ENCODE data around the gene ATP9A.
"Not testable (repeated sequence)": the region's sequence is repeated elsewhere in the genome, so short reads cannot be mapped to it uniquely, and the experiment has no call there.

ATP9A gene

DNA sequence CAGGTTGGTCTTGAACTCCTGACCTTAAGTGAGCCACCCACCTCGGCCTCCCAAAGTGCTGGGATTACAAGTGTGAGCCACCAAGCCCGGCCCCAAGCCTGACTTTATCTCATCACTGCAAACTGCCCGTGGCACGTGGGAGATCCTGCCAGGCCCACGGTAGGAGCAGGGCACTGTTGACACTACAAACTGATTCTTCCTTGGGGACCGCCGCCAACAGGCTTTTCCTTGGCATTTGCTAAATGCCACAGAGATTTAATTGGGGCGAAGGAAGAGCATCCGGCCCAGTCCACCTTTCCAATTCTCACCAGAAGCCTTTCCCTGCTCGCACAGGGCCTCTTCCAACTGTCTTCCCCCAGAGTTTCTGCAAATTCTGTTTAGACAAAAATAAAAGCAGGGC lies 11.0 kb downstream of the ATP9A start:
- no peak for DNase-seq (ENCODE audit: low read depth in 1 of 2, low spot score in 1 of 2)

DNA sequence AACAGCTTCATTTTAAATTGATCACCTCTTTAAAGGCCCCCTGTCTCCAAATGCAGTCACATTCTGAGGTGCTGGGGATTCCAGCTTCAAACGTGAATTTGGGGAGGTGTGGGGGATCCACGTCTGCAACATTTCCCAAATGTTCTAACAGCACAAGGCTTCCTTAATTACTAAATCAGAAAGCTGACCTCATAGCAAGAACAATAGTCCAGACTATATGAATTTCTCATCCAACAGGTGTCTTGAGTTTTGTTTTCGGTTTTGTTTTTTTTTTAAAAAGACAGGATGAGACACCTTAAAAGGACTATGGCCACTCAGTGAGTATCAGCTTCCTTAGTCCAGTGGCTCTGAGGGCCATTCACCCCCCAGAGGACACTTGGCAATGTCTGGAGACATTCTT lies 11.5 kb downstream of the ATP9A start:
- DNase-seq (ENCODE audit: low read depth in 1 of 2, low spot score in 1 of 2): no peak

DNA sequence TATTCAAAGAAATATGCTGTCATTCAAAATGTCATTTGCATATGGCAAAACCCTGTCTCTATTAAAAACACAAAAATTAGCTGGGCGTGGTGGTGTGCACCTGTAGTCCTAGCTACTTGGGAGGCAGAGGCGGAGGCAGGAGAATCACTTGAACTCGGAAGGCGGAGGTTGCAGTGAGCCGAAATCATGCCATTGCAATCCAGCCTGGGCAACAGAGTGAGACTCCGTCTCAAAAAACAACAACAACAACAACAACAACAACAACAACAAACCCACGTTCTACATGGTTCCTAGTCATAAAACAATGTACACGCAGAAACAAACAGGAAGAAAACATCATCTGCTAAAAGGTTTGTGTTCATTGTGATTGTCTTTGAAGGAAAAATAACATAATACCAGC lies 15.0 kb downstream of the ATP9A start:
- not testable (repeated sequence) for DNase-seq (ENCODE audit: low read depth in 1 of 2, low spot score in 1 of 2)

DNA sequence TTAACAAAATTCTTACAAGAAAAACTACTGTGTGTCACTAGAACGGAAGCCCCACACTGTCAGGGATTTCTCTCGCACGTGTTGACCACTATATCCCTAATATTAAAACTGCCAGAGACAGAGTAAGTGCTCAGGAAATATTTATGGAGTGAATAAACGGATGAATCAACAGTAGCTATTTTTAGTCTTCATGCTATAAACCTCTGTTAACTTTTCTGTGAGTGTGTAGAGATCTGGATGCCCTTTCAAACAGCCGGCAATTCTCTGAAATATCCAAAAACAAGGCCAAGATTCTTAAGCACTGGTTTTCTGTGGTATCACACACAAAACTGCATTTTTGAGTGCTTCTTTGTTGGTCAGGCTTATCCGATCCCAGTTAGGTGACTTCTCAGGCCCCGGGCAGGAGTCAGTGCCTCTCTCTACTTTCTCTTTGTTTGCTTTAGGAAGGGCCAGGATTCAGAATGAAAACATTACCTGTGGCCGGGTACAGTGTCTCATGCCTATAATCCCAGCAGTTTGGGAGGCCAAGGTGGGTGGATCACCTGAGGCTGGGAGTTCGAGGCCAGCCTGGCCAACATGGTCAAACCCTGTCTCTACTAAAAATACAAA lies 15.7 kb downstream of the ATP9A start:
- DNase-seq (ENCODE audit: low read depth in 1 of 2, low spot score in 1 of 2): no peak

DNA sequence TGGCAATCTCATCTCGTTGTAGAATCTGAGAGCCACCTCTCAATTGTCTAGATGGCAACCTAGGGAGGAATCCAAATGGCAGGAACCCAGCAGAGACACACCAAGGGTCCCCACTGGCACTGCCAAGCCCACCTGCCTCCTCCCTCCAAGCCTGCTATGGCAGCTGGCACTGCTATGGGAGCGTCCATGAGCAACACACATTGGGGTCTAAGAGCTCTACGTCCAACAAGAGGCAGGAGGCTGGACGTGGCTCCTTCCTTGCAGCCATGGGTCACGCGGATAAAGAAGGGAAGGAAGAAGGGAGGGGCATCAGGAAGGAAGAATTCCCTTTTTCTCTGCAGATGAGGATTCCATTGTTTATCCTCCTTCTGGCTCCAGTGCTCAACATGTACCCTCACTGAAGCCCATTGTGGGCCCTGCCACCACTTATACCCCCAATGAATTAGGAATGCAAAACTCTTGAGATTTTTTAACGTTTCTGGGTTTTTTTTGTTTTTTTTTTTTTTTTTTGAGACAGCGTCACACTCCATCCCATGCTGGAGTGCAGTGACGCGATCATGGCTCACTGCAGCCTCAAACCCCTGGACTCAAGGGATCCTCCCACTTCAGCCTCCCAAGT lies 17.3 kb downstream of the ATP9A start:
- DNase-seq (ENCODE audit: low read depth in 1 of 2, low spot score in 1 of 2): no peak

DNA sequence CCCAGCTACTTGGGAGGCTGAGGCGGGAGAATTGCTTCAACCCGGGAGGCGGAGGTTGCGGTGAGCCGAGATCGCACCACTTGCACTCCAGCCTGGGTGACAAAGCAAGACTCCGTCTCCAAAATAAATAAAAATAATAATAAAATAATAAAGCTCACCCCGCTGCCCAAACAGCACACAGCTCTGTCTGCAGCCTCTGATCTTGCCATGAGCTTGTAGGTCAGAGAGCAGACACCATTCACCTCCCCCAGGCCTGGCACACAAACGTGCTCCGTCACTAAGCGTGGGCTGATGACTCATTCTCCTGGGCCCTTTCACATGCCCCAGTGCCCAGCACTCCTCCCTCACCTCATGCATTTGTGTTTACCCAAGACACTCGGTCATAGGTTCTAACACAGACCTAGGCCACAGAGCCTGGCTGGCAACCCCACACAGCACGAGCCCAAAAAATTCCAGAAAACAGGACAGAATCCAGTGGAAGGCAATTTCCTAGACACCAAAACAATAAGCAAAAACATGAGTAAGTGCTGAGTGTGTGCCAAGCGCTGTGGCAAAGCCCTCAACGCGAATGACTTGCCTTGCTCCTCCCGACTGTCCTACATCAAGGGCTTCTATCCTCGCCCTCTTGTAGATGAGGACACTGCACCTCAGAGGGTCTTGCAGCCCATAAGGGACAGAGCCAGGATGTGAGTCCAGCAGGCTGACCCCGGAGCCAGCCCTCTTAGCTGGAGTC lies 18.0 kb downstream of the ATP9A start:
- peak in 1 of 2 donors; percentile 16 for DNase-seq (ENCODE audit: low read depth in 1 of 2, low spot score in 1 of 2)

DNA sequence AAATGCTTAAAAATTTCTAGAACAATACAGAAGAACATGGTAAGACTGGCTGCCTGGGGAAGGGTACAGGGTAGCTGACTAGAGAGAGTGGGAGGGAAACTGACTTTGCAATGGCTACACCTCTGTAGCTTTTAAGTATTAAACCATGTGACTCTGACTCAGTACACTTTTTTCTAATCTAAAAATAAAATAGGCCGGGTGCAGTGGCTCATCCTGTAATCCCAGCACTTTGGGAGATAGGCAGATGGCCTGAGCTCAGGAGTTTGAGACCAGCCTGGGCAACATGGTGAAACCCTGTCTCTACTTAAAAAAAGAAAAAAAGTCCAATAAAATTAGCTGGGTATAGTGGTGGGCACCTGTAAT lies 18.5 kb downstream of the ATP9A start:
- DNase-seq (ENCODE audit: low read depth in 1 of 2, low spot score in 1 of 2): no peak

DNA sequence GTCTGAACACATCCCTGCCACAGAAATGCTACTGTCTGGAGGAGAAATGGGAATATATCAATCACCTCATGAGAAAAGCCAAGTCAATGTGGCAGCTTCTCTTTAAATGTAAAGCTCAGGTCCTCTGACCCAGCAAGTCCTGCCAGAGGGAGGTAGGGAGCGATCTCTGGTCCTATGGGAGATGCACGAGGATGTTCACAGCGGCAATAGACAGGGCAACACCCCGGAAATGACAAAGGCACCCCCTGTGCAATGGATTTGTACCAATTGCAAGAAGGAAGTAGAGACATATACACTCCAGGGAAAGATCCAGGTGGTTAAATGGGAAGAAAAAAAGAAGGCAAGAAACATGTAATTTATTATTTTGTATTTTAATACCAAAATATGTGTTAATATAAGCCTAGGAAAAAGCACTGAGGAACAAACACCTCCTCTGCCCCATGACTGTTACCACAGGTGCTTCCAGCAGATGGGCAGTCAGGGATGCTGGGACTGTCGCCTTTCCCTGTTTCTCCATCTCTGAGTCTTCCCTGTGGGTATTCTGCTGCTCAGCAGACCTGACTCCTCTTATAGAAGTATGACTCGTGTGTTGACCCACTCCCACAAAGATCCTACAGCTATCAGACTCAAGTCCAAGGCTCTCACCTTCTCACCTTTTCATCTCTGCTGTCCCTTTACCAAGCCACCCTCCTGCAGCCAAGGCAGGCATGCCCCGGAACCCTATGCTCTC lies 20.8 kb downstream of the ATP9A start:
- no peak for DNase-seq (ENCODE audit: low read depth in 1 of 2, low spot score in 1 of 2)

DNA sequence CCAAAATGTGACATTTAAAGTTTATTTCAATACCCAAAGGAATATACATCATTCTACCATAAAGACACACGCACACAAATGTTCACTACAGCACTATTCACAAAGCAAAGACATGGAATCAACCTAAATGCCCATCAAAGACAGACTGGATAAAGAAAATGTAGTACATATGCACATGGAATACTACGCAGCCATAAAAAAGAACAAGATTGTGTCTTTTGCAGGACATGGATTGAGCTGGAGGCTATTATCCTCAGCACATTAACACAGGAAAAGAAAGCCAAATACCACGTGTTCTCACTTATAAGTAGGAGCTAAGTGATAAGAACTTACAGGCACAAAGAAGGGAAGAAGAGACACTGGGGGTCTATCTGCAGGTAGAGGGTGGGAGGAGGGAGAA lies 22.4 kb downstream of the ATP9A start:
- DNase-seq (ENCODE audit: low read depth in 1 of 2, low spot score in 1 of 2): no peak

DNA sequence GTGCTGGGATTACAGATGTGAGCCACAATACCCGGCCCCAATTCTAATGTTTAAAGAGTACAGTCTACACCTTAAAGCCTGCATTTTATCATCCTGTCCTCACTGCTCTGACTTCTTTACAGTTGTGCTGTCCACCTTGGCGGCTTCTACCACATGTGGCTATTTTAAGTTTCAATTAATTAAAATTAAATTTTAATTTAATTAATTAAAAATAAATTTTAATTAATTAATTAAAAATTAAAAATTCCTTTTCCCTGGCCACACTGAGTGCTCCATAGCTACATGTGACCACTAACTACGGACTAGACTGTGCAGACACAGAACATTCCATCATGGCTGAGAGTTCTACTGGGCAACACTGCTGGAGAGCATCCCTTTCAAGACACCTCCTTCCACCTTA lies 27.4 kb downstream of the ATP9A start:
- no peak for DNase-seq (ENCODE audit: low read depth in 1 of 2, low spot score in 1 of 2)

DNA sequence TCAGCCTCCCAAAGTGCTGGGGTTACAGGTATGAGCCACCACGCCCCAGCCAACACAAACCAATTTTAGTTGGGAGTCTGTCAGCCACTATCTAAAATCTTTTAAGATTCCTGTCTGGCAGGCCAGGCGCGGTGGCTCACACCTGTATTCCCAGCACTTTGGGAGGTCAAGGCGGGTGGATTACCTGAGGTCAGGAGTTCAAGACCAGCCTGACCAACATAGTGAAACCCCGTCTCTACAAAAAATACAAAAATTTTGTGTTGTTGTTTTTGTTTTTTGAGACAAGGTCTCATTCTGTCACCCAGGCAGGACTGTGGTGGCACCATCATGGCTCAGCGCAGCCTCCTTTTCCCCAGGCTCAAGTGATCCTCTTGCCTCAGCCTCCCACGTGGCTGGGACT lies 27.9 kb downstream of the ATP9A start:
- DNase-seq (ENCODE audit: low read depth in 1 of 2, low spot score in 1 of 2): not testable (repeated sequence)

DNA sequence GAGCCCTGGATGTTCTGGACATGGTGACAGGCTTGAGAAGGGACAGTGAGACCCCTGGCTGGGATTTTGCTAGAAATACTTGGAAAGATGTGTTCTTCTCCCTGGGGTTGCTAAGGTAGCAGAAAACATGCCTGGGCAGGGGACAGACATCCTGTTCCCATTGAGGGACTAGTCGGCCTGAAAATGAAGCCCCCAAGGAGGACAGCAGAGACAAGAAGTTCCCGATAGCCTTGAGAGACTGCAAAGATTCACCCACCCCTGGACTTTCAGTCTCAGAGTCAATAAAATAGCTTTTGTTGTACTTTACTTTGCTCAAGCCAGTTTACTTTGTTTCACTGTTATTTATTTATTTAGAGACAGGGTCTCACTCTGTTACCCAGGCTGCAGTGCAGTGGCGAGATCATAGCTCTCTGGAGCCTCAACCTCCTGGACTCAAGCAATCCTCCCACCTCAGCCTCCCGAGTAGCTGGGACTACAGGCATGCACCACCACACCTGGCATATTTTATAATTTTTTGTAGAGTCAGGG lies 28.4 kb downstream of the ATP9A start:
- DNase-seq (ENCODE audit: low read depth in 1 of 2, low spot score in 1 of 2): no peak

DNA sequence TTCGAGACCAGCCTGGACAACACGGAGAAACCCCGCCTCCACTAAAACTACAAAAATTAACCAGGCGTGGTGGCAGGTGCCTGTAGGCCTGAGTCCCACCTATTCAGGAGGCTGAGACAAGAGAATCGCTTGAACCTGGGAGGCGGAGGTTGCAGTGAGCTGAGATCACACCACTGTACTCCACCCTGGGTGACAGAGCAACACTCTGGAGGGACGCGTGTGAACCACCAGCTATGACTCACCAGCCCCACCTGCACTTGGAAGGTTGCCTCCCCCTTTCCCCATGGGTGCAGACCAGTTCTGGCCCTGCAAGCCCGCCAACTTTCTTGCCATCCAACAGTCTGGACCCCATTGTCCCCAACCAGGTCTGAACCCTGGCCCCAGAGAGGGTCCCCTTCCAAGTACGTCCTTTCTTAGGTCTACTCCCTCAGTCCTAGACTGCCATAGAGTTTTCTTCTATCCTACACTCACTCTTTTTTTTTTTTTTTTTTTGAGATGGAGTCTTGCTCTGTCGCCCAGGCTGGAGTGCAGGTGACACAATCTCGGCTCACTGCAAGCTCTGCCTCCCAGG lies 29.2 kb downstream of the ATP9A start:
- no peak for DNase-seq (ENCODE audit: low read depth in 1 of 2, low spot score in 1 of 2)

DNA sequence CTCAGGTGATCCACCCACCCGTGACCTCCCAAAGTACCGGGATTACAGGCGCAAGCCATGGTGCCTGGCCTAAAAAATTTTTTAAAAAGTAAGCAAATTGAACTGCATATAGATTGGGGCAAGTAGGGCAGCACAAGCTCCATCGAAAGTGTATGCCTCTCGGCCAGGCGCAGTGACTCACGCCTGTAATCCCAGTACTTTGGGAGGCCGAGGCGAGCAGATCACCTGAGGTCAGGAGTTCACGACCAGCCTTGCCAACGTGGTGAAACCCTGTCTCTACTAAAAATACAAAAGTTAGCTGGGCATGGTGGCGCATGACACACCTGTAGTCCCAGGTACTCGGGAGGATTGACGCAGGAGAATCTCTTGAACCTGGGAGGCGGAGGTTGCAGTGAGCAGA lies 29.9 kb downstream of the ATP9A start:
- DNase-seq (ENCODE audit: low read depth in 1 of 2, low spot score in 1 of 2): not testable (repeated sequence)

DNA sequence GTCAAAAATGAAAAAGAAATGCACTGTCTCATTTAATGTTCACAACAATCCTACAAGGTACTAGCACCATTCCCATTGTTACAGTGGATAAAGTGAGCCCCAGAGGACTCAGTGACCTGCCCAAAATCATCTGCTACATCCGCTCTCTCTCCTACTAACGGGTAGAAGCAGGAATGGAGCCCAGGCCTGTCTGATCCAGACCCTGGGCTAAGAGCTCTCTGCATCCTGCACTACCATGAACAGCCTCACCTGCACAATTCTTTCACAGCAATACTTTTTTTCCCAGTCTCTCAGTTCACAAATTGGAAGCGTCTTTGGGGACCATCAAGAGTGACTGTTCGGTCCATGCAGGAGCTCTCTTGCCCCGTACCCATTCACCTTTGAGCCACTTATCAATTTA lies 31.2 kb downstream of the ATP9A start:
- no peak for DNase-seq (ENCODE audit: low read depth in 1 of 2, low spot score in 1 of 2)

DNA sequence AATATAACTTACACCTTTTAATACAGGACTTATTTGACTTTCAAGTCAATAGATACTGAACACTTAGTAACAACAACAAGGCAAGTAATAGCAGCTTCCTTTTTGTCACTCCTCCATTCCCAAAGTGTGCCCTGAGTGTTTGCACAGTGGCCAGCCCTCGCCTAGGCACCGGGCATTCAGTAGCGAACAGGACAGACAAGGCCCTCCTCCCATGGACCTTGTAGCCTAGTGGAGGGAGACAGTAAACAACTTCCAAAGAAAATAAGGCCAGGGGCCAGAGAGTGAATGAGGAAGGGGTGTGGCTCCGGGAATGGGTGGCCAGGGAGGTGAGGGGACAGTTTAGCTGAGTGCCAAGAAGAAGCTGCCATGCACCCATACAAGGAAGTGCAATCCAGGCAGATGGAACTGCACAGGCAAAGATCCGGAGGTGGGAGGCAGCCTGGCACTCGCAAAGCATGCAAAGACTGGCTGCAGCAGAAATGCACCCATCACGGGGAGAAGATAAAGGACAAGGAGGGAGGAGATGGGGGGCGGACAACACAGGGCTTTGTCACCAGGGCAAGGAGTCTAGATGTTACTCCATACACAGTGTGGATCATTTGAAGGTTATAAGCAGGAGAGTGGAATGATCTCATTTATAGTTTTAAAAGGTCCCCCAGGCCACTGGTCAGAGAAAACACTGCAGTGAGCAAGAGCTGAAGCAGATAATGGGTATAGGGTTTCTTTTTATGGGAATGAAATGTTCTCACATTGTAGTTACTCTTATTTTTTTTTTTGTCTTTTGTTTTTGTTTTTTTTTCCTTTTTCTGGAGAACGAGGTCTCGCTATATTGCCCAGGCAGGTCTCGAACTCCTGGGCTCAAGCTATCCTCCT lies 32.2 kb downstream of the ATP9A start:
- DNase-seq (ENCODE audit: low read depth in 1 of 2, low spot score in 1 of 2): no peak

DNA sequence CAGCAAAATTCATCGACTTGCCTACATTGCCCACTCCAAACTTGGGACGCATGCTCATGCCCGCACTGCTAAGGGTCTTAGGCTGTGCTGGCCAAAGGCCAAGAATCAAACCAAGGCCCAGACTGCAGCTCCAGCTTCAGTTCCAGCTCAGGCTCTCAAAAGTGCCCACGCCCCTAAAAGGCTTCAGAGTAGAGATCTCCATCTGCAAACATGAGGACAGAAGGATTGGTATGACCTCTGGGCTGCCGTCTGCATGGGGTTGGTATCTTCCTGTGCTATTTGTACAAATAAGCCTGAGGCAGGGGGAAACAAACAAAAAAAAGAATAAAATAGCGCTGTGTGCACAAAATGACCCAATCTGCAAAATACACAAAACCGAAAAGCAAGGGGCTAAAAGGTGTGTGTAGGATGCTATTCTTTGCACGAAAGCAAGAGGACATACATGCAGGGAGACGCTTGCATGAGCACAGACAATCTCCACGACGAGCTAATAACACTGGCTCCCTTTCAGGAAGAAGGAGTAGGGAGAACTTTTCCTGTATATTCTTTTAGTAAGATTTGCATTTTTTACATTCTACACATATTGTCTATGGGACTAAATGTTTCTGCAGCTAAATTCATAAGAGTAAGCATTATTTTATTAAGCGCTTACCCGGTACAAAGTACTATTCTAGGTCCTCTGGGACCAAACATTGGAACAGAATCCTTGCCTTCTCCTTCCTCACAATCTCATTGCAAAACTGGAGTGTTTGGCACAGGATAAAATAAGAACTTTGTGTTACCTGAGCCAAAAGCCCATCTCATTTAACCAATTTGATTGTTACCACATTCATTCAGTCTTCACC lies 33.1 kb downstream of the ATP9A start:
- no peak for DNase-seq (ENCODE audit: low read depth in 1 of 2, low spot score in 1 of 2)

DNA sequence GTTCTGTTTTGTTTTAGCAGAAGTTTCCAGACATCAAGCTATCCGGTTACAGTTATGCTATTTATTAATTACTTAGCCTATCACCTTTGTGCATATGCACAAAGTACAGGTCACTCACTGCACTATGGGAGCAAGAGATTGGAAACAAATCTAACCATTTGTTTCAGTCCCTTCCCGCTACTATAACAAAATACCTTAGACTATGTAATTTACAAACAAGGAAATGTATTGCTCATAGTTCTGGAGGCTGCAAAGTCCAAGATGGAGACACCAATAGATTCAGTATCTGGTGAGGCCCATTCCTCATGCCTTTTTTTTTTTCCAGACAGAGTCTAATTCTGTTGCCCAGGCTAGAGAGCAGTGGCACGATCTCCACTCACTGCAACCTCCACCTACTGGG lies 35.1 kb downstream of the ATP9A start:
- DNase-seq (ENCODE audit: low read depth in 1 of 2, low spot score in 1 of 2): no peak

DNA sequence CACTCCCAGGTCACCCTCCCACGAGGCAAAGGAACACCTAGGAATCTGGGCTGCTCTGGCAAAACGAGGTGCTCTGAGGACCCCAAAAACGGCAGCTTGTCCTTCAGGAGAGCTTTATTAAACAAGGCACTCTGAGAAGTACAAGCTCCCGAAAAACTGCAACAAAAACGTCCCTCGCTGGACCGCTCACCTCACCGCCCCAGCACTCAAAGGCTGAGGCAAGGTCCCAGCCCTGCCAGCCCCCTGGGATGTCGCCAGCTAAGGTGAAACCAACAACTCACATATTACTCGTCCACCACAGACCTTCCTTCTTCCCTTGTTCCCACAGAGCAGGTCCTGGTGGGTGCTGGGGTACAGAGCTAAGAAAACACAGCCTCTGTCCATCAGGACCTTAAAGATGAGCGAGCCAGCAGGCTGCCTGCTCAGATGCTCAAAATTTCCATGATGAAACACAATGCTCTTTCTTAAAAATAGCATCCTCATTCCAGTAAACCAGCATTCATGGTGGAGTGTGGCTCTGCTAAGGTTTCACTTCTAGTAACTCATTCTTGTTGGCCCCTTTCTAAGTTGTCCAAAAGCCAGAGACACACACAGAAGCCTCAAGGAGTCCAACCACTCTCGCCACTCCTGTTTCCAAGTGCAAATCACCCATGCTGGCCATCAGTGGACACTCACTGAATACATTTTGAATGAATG lies 35.9 kb downstream of the ATP9A start:
- DNase-seq (ENCODE audit: low read depth in 1 of 2, low spot score in 1 of 2): no peak
